Kidney (tissue), 14 donors: Measurements from ENCODE around the gene PKD2L1. TPM values are rescaled to one million over a fixed set of nuclear protein-coding genes. Genes with fewer than 3 reads are reported as not detected.

Experiments
- DNase-seq, 5 donors: peaks; one replicate each; pipeline ENCODE4 v3.0.0-alpha.2; 2013 to 2020
- FAIRE-seq: peaks from 2 replicates; lab custom pipeline; 2012; peaks lifted over from hg19 to GRCh38; lab: Jason Lieb, UNC
- H3K27ac ChIP-seq, 2 donors: one replicate each; pipeline ENCODE4 v1.7.0; 2013; ENCODE audit warnings: low read depth in 2 of 2, low read length in 2 of 2, inconsistent platforms in 1 of 2
- H3K27me3 ChIP-seq: one replicate; pipeline ENCODE4 v1.7.1; 2013; ENCODE audit warnings: low read length, inconsistent platforms; ENCODE audit not compliant: control insufficient read depth, insufficient read depth
- H3K36me3 ChIP-seq, 3 donors: one replicate each; pipeline versions ENCODE4 v1.7.0 to v1.7.1; 2013; ENCODE audit warnings: low read length in 3 of 3, control low read depth in 1 of 3, inconsistent platforms in 1 of 3; ENCODE audit not compliant: insufficient read depth in 3 of 3, control insufficient read depth in 2 of 3
- H3K4me1 ChIP-seq, 3 donors: one replicate each; pipeline versions ENCODE4 v1.7.0 to v1.7.1; 2013; ENCODE audit warnings: low read length in 3 of 3, inconsistent platforms in 1 of 3, low read depth in 1 of 3; ENCODE audit not compliant: control insufficient read depth in 2 of 3, insufficient read depth in 2 of 3
- H3K4me3 ChIP-seq, 3 donors: one replicate each; pipeline versions ENCODE4 v1.7.0 to v1.8.1; 2013; ENCODE audit warnings: low read length in 3 of 3, control low read depth in 1 of 3, inconsistent platforms in 1 of 3
- H3K9ac ChIP-seq, 3 donors: one replicate each; pipeline versions ENCODE4 v1.7.0 to v1.7.1; 2013; ENCODE audit warnings: low read length in 3 of 3, control low read depth in 1 of 3, inconsistent platforms in 1 of 3
- H3K9me3 ChIP-seq, 3 donors: one replicate each; pipeline versions ENCODE4 v1.7.0 to v1.7.1; 2013; ENCODE audit warnings: low read length in 3 of 3, control low read depth in 1 of 3, inconsistent platforms in 1 of 3; ENCODE audit not compliant: control insufficient read depth in 2 of 3, insufficient read depth in 1 of 3
- CTCF ChIP-seq: IDR thresholded peaks from 3 replicates; pipeline ENCODE4 v1.5.1; 2012; ENCODE audit warnings: mild to moderate bottlenecking, moderate library complexity, borderline replicate concordance; ENCODE audit not compliant: insufficient read depth; ENCODE audit errors: extremely low read depth
- intact Hi-C: fragments of 100-400 bp; cut with DNase I; formaldehyde crosslinking; loops from one replicate; pipeline ENCODE4 v1.11.1; 2022
- polyA plus RNA-seq: library from polyadenylated mRNA; stranded (reverse); fragments of 350-450 nt; fragmentation: Illumina TruSeq; extraction: RNeasy Lipid Tissue Mini Kit (QIAGEN cat#74804); gene quantifications from one replicate; pipeline ENCODE4 v1.2.3, GENCODE V29; 2014; ENCODE audit warnings: low read depth, low replicate concordance; ENCODE audit not compliant: insufficient read depth
- total RNA-seq: library from RNA; stranded (reverse); fragmentation: NEBNext Ultra II Directional; extraction: Animal tissue kit (Norgen Biotek cat#: 25700); gene quantifications from one replicate; pipeline ENCODE4 v1.2.1, GENCODE V29; 2021
- donor health status: control.
- donor health status: control.
- donor health status: control.
- donor health status: control.
- donor health status: control.
- donor health status: DM: yes; HTN: yes; CAD: no.
- donor health status: Normal renal cell carcinoma (clear cell type).

PKD2L1 gene
- total and polyA plus RNA-seq, 2 donors from 2014 or later, result 0.17 TPM; not detected in 1

DNA sequence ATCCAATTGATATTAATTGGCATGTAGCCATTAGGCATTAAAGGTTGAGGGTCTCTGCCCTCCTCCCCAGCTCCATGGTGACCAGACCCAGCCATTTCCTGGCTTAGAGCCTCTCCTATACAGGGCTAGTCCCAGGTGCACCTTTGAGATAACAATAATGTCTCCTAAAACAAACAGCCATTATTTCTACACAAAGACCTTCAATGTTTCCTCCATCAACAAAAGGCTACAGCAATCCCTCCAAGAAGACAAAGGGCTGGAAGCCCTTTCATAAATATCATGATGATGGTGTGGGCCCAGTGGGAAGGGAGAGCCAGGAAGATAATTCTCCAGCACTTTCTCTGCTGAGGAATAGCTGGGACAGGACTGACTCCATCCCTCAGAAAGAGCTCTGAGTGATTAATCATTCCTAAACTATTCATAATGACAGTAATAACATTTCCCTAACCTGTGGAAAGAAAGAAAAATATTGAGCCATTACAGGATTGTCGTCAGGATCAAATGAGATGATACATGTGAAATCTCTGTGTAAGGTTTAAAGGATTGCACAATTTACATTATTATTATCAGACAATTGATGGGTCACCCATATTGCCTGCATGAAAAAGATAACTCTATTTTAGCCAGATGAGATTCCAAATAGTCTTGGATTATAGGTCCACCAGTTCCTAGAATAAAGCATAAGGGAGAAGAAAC, 10.2 kb downstream of the PKD2L1 start:
- Histone ChIP-seq H3K9me3 (no peaks in the 10 kb centered on the region), H3K9ac (no peak overlapping the region), H3K4me1 (no peaks in the 10 kb centered on the region), H3K4me3 (no peak overlapping the region), H3K27ac (no peak overlapping the region), H3K27me3 (no peaks in the 10 kb centered on the region), H3K36me3 (no peaks in the 10 kb centered on the region)
- TF ChIP-seq CTCF, result no peak
- intact Hi-C loops, result no loop called here
- DNase-seq, result no peak
- no peak for FAIRE-seq

- H3K36me3 ChIP-seq, result no peaks in the 10 kb centered on the region
- H3K9me3 ChIP-seq, result no peaks in the 10 kb centered on the region
- TF ChIP-seq CTCF, result no peak
- no peaks in the 10 kb centered on the region for H3K4me1 ChIP-seq
- no peak overlapping the region for H3K4me3 ChIP-seq
- no peak for DNase-seq
- intact Hi-C loops, result no loop called here
- no peak overlapping the region for H3K27ac ChIP-seq
- no peaks in the 10 kb centered on the region for H3K27me3 ChIP-seq
- H3K9ac ChIP-seq, result no peak overlapping the region
- no peak for FAIRE-seq
These were observed 11.8 kb downstream of the PKD2L1 start for GRCh38 chr10:100318207-100318606.

DNA sequence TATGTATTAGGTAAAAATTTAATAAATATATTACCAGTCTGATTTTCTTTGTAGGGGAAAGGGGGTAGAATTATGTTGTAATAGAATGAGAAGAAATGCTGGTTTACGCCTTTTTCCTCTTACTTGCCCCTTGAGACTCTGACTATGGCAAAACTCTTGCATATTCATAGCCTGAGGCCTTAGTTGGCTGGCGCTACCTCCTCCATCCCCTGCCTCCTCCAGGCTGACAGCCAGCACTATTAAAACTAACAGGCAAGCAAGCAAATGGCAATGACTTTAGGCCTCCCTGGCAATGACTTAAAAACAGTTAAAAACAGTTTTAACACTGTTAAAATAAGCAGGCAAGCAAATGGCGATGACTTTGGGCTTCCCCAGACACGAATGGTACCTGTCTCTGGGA, 14.4 kb downstream of the PKD2L1 start:
- DNase-seq (no peak), FAIRE-seq (no peak)
- Histone ChIP-seq H3K27ac (no peak overlapping the region), H3K27me3 (no peaks in the 10 kb centered on the region), H3K4me1 (no peaks in the 10 kb centered on the region), H3K9ac (no peak overlapping the region), H3K36me3 (no peaks in the 10 kb centered on the region), H3K9me3 (no peaks in the 10 kb centered on the region), H3K4me3 (no peak overlapping the region)
- intact Hi-C loops, result no loop called here
- TF ChIP-seq CTCF, result no peak

- FAIRE-seq, result no peak
These were observed 18.7 kb downstream of the PKD2L1 start for GRCh38 chr10:100311298-100311697.

More at GRCh38 chr10:100311298-100311697, 18.7 kb downstream of the PKD2L1 start:
- H3K4me3 ChIP-seq, result no peak overlapping the region
- no peaks in the 10 kb centered on the region for H3K36me3 ChIP-seq
- no peak for DNase-seq
- intact Hi-C loops, result no loop called here
- H3K27ac ChIP-seq, result no peak overlapping the region
- H3K9ac ChIP-seq, result no peak overlapping the region
- H3K4me1 ChIP-seq, result no peaks in the 10 kb centered on the region
- no peaks in the 10 kb centered on the region for H3K27me3 ChIP-seq
- no peak for TF ChIP-seq CTCF
- H3K9me3 ChIP-seq, result no peaks in the 10 kb centered on the region
